HG03135 (cell line): ENCODE data around the gene ATP5PO.

Experiments used
- ATAC-seq: cut with Tn5 transposase; IDR thresholded peaks from one replicate; pipeline ENCODE4 v1.9.1; 2021; ENCODE audit warnings: mild to moderate bottlenecking, moderate library complexity; ENCODE audit not compliant: unreplicated experiment

The ATP5PO gene

DNA sequence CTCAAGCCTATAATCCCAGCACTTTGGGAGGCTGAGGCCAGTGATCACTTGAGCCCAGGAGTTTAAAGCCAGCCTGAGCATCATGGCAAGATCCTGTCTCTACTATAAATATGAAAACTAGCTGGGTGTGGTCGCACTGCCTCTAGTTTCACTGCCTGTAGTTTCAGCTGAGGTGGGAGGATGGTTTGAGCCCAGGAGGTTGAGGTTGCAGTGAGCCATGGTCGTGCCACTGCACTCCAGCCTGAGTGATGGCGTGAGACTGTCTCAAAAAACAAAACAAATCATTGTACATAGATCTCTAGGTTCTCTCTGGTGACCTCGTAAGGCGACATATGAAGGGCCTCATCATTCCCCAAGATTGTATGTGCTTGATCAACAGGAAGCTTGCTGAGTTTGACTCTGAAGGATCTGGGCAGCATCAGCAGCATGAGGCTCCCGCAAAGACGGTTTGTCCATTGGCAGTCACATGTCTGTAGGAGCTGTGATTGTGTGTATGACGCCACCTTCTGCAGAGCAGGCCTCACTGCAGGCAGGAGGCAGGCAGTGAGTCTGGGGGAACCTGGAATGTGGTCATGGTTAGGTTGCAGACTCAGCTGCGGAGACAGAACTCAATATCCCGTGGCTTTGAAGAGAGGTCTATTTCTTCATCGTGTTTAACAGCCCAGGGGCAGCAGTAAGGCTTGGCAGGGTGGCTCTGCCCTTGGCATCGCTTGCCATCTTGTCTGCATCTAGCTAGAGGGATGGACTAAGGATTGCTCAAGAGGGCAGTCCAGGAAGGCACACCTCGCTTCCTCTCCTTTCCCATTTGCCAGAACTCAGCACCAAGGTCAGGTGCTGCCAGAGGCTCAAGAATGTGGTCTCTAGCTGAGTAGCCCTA, 14.0 kb downstream of the ATP5PO start:
- no peak for ATAC-seq

GRCh38 chr21:33899199-33899598, 16.4 kb downstream of the ATP5PO start:
- no peak for ATAC-seq

DNA sequence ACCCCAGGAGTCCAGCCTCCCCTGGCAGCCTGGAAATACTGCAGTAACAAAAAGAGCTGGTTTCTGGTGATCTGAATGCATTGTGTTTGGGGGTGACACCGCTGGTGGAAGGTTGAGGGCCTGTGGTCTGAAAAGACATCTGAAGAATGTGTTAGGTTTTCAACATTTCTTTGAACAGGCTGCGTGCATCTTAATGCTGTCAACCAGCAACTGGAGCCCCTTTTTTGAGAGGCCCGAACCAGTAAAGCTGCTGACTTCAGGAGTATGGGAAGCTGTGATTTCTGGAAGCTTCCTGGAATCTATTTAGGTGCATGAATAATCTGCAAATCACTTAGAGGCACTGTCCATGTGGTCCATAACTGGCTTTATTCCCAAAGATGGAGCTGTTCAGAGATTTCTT, 17.0 kb downstream of the ATP5PO start:
- no peak for ATAC-seq

DNA sequence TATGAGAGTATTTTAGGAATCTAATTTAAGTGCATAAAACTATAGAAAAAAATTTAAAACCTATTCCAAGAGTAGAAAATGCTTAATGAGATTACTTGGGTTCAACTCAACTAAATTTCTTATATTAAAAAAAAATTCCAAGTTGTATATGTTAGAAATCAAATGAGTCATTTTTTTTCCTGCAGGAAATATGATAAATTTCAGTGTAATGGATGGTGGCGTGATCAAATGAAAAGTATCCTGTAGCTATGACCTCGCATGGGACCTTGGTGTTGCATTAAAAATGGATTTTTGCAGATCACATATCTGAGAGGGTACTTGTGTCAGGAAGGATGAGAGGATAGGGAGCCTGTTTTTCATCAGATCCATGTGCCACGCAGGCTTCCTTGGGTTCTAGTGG, 17.9 kb downstream of the ATP5PO start:
- ATAC-seq = no peak

- ATAC-seq = no peak
Observed at GRCh38 chr21:33897098-33897497, 18.5 kb downstream of the ATP5PO start.

DNA sequence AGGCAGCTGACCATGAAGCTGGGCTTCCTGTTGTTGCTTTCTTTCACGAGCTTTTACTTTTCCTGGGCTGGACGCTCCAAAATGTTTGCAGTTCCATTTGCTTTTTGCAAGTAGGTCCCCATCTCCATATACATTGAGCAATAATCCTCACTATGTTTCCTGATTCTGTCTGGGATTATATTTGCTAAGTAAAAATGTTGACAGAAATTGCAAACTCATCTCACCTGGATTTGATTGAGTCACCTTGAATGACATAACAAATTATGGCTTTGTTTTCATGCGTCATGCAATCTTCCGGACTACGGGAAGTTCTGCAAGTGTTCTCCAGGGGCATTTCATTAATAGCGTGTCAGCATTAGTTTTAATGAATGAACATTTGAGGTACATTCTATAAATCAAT, 18.9 kb downstream of the ATP5PO start:
- no peak for ATAC-seq

GRCh38 chr21:33895356-33895755, 20.2 kb downstream of the ATP5PO start:
- no peak for ATAC-seq

DNA sequence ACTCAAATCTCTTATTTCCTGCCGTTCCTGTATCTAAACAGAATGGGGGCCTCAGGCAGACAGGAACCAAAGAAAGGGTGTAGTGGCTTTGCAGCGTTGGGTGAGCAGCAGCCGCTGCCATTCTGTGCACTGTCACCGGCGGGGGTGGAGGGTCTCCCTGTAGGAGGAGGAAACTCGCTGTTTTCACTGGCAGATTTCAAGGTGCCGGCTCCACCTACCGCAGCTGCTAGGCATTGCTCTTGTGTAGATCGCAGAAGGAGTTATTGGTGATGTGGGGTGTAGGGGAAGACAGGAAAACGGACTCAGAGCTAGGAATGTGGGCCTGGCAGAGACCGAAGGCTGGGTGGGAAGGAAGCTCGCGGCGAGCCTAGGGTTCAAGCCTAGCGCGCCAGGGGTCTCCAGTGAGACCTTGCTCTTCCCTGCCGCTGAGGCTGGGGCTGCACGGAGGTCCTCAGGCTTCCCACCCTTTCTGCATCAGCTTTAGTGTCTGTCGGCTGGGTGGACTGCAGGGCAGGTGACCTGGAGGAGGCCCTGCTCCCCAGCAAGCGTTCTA, 20.8 kb downstream of the ATP5PO start:
- no peak for ATAC-seq

DNA sequence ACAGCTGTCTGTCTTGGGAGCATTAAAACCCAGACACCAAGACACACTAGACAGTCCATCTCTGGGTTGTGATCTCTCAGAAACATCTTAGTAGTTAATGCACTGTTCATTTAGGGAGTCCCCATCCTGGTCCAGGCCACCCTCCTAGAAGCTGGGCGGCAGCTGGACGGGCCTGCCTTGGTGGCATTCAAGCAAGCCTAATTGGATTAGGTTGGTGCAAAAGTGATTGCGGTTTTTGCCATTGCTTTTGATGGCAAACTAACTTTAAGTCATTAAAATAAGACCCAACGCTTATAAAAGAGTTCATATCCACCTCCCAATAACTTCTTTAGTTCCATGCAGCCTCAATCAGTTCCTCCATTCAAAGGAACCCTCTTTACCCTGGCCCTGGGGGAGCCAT, 21.7 kb downstream of the ATP5PO start:
- no peak for ATAC-seq

- ATAC-seq = no peak
Observed at GRCh38 chr21:33892853-33893252, 22.8 kb downstream of the ATP5PO start.

- ATAC-seq = no peak
Observed at GRCh38 chr21:33890187-33890586, 25.4 kb downstream of the ATP5PO start.

- ATAC-seq = no peak
Observed at GRCh38 chr21:33886321-33886720, 29.3 kb downstream of the ATP5PO start.

GRCh38 chr21:33885172-33885514, 30.5 kb downstream of the ATP5PO start:
- ATAC-seq = no peak

DNA sequence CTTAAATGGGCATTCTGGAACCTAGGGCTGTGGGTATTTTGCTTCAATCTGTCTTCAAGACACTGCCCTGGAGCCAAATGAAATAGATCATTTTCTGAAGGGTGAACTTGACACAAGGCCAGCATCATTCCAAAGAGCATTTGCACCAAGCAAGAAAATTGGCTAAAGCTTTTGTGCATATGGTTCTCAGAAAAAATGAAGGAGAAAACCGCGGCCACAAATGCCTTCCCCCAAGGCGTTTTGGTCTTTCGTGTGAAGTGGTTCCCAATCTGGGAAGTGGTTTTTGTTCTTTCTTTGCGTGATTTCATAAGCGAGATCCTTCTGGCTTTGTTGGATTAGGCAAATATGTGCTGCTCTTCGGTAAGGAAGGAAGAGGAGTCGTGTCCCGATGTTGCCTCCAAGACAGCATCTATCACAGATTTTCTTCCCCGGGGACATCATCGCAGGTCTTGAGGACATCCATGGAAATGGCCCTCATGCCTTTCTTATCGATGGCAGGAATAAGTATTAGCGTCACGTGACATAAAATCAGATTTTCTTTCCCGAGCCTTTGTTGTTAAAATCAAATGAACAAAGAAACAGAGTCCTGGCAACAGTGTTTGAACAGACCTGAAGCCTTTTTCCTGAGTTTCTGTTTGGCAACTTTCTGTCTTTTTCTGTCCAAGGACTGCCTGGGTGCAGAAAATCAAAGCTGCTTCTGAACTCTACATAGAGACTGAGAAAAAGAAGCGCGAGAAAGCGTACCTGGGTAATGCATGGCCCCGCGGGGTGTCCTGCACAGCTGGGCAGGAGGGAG, 31.0 kb downstream of the ATP5PO start:
- ATAC-seq = no peak

- no peak for ATAC-seq
Observed at GRCh38 chr21:33883118-33883517, 32.5 kb downstream of the ATP5PO start.

DNA sequence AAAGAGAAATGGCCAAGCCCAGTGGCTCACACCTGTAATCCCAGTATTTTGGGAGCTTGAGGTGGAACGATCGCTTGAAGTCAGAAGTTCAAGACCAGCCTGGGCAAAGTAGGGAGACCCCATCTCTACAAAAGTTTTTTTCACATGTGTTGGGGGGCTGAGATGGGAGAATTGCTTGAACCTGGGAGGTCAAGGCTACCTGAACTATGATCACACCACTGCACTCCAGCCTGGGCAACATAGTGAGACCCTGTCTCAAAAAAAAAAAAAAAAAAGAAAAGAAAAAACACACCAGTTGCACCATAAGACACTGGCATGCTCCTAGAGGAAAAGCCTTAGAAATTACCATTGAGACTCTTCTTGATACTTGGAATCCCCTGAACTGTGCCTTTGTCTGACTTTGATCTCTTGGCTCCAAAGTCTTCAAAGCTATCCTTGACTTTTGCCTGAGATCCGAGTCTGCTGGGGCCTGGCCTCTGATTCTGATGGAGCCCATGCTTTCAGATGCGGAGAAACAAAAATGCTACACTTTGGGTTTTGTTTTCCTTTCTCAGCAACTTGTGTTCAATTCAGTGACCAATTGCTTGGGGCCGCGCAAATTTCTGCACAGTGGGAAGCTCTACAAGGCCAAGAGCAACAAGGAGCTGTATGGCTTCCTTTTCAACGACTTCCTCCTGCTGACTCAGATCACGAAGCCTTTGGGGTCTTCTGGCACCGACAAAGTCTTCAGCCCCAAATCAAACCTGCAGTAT, 33.7 kb downstream of the ATP5PO start:
- ATAC-seq = no peak

DNA sequence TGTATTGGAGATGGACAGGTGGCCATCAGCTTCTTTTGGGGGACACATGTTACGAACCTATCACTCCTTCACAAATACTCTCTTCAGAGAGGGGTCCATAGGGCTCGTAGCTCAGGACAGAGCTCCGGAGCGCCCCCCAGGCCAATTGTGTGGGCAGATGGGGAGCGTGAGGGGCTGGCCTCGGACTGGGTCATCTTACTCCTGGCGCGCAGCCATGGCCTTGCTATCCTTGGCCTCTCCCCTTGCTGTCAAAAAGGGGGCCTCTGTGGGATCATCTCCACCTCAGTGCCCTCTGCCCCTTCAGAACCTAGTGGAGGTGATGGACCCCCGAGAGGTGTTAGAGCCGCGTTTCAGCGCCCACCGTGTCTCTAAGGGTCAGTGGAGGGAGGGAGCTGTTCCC, 35.0 kb downstream of the ATP5PO start:
- ATAC-seq = no peak

DNA sequence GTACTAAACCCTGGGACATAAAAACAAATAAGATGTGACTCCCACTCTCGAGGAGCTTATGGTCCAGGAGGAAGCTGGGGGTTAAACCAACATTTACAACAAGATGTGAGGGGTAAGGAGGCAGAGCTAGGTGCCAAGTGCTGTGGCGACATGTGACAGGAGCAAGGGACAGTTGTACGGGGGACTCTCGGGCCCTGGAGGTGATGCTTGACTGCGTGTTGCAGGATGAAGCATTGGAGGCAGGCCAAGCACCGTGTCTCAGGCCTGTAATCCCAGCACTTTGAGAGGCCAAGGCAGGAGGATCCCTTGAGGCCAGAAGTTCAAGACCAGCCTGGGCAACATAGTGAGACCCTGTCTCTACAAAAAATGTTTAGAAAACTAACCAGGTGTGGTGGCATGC, 36.8 kb downstream of the ATP5PO start:
- no peak for ATAC-seq

DNA sequence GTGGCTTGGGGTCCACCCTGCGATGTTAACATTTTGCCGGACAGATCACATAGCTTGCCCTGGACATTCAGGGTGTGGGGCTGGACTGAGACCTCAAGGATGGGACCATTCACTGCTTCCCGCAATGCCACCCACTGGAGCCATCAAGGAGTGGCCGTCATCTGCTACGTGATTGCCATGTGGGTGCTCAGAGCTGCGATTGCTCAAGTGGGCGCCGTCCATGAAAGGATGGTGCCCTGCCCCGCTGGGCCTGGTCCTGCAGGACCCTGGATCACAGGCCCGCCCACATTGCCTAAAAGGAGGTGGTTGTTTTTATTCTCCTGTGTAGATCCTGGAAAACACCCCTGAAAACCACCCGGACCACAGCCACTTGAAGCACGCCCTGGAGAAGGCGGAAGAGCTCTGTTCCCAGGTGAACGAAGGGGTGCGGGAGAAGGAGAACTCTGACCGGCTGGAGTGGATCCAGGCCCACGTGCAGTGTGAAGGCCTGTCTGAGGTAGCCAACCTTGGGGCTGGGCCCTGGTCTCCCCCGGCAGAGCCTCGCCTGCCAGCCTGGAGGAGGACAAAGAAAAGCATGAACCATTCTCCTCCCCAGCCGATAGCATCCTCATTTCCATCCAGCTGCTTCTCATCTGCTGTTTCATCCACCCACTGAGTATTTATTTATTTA, 40.4 kb downstream of the ATP5PO start:
- ATAC-seq = no peak

DNA sequence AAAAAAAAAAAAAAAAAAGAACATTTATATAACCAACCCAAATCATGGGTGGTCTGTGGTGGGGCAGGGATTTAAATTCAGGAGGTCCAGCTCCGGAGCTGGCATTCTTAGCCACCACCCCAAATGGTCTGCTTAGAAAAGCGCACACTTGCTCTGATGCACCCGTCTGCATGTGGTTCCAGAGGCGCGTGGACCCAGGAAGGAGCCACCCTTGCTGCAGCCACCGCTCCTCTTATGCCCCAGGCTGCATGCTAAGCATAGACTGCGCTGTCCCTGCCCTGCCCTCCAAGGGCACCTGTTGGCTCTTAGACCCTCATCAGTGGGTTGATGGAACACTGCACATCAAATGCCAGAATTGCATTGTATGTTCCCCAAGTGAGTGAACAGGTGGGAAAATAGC, 41.4 kb downstream of the ATP5PO start:
- ATAC-seq = no peak
